ENCODE results near the gene NFATC2.

- no peak for TF ChIP-seq CTCF (IDR thresholded peaks at IDR 0.05; ENCODE audit: low read depth, low read length)
- TF ChIP-seq EZH2phosphoT487 (IDR thresholded peaks at IDR 0.05; ENCODE audit: low read depth), result no peak
Measured at GRCh38 chr20:51374961-51375360, 167.6 kb downstream of the NFATC2 start.

Data from OCI-LY3 (cell line).